ENCODE data around the gene ELK1.

DNA sequence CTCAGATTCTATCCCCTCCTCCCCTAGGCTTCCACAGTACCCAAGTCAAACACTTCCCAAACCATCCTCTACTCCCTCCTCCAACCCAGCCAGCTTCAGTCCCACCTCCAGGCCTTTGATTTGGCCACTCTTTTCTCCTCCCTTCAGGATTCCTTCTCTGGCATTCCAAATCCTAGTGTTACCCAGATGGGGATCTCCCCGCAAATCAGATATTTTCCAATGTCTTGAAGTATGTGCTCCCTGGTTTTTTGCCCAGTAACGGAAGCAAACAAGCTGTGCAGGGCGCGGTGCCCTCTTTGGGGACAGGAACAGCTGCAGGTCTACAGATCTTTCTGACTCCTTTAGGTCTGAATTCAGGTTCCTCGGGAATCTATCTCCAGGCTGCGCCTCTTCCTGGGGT is 28.5 kb downstream of the ELK1 start:
- TF ChIP-seq, protein P1, sequence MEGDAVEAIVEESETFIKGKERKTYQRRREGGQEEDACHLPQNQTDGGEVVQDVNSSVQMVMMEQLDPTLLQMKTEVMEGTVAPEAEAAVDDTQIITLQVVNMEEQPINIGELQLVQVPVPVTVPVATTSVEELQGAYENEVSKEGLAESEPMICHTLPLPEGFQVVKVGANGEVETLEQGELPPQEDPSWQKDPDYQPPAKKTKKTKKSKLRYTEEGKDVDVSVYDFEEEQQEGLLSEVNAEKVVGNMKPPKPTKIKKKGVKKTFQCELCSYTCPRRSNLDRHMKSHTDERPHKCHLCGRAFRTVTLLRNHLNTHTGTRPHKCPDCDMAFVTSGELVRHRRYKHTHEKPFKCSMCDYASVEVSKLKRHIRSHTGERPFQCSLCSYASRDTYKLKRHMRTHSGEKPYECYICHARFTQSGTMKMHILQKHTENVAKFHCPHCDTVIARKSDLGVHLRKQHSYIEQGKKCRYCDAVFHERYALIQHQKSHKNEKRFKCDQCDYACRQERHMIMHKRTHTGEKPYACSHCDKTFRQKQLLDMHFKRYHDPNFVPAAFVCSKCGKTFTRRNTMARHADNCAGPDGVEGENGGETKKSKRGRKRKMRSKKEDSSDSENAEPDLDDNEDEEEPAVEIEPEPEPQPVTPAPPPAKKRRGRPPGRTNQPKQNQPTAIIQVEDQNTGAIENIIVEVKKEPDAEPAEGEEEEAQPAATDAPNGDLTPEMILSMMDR (IDR thresholded peaks at IDR 0.05) = no peak
- TF ChIP-seq POLR2A (IDR thresholded peaks at IDR 0.05) = no peak
